Measurements from ENCODE around the gene TAF5L.

Gene TAF5L

DNA sequence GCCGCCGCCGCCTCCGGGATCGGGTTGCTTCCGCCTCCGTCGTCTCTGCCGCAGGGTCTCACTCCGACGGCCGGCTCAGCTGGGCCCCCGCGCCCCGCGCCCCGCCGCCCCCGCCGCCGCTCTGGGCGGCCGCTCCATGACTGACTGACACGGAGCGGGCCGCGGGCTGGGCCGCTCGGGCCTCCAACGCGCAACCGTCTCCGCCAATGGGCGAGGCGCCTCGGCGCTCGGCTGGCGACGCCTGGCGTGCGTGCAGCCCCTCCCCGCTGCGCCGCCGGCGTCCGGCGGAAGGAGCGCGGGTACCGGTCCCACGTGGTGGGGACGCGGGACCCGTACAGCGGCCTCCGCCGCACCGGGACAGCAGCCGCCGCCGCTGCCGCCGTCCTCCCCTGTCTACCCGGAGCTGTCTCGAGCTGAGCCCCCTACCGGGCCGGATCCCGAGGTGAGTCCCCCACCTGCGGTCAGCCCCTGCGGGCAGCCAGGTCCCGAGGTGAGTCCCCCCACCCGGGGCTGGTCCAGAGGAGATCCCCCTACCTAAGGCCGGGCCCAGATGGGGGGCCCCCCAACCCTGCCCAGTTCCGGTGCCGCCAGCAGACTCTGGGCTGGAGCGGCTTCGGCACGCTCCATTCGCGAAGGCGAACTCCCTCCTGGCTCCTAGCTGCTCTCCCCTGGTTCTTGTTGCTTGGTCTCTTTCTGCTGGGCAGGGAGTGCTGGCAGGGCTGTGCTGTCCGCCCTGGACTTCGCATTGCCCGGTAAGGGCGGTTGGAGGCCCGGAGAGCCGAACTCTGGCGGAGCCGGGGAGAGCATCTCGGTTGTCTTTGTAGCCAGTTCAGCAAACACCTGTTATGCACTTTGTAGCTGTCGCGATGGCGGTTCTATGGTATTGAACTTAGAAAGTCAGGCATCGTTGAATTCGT, at the start of gene TAF5L, which contains the start of gene URB2:
TSS of gene TAF5L (minus strand) at position 208 of the 917 bp plus-strand sequence. CDS start 11,640 bp downstream, outside the sequence.
TSS of gene URB2 (plus strand) at position 333 of the 917 bp plus-strand sequence. CDS start 1,387 bp downstream, outside the sequence.
- peak; percentile 48 to 76 (median 65) for DNase-seq (ENCODE audit: low read depth in 3 of 3, low spot score in 1 of 3)

DNA sequence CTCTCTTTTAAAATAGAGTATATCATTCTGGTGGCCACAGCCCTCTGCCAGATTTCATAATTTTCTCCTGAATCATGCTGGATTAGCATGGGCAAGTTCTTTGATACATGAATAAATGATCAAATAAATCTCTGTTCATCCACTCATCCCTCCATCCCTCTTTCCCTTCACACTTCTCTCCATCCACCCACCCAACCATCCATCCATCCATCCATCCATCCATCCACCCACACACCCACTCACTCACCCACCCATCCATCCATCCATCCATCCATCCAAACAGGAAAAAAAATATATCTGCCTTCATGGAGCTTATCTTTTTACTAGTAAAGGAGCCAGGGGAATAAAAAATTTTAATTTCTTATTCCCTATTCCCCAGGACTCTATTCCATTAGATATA, 49.5 kb upstream of the TAF5L start:
- no peak for DNase-seq (ENCODE audit: low read depth in 3 of 3, low spot score in 1 of 3)

GRCh38 chr1:229674042-229674441, 48.1 kb upstream of the TAF5L start:
- no peak for DNase-seq (ENCODE audit: low read depth in 3 of 3, low spot score in 1 of 3)

- no peak for DNase-seq (ENCODE audit: low read depth in 3 of 3, low spot score in 1 of 3)
Observed at GRCh38 chr1:229672246-229672645, 46.3 kb upstream of the TAF5L start.

DNA sequence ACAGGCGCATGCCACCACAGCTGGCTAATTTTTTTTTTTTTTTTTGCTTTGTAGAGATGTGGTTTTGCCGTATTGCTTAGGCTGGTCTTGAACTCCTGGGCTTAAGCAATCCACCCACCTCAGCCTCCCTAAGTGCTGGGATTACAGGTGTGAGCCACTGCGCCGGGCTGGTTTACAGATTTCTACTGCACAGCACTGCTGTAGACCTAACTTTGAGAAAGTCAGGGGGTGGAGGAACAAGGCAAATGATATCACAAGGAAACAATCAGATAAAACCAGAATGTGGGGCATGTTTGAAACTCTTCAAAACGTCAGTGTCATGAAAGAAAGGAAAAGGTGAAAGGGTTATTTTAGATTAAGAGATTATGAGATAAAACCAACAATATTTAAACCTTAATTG, 45.4 kb upstream of the TAF5L start:
- DNase-seq (ENCODE audit: low read depth in 3 of 3, low spot score in 1 of 3): no peak

DNA sequence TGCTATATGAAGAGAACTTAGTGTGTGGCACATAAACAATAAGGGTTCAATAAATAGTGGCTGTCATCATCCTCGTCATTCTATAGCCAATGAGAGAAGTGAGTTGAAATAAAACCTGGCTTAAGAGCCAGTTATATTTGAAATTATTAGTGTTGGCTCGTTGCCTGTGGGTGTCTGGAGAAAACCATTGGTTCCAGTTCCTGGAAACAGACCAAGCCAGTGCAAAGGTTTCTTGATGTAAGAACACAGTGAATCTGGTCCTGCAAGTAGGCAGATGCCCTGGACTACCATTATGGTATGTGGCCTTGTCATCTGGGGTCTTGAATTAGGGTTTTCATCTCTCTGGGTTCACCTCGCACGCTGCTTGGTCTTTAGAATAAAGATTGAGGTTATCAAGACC, 43.4 kb upstream of the TAF5L start:
- no peak for DNase-seq (ENCODE audit: low read depth in 3 of 3, low spot score in 1 of 3)

DNA sequence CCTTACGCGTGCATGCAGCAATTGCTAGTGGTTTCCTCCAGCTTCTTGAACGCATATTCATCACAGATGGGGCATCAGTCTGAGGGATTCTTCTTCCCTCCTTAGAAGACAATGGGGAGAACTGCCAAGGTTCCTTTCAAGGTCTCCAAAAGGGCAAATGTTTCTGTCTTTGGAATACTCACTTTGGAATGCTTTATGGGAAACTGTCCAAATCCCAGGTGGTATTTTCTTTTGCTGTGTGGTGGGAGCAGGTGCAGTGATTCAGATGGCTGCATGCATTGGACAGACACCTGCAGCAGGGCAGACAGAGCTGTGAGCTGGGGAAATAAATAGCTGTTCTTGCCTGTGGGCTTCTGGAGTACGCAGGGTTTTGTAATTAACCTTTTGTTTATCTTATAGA, 40.7 kb upstream of the TAF5L start:
- no peak for DNase-seq (ENCODE audit: low read depth in 3 of 3, low spot score in 1 of 3)

DNA sequence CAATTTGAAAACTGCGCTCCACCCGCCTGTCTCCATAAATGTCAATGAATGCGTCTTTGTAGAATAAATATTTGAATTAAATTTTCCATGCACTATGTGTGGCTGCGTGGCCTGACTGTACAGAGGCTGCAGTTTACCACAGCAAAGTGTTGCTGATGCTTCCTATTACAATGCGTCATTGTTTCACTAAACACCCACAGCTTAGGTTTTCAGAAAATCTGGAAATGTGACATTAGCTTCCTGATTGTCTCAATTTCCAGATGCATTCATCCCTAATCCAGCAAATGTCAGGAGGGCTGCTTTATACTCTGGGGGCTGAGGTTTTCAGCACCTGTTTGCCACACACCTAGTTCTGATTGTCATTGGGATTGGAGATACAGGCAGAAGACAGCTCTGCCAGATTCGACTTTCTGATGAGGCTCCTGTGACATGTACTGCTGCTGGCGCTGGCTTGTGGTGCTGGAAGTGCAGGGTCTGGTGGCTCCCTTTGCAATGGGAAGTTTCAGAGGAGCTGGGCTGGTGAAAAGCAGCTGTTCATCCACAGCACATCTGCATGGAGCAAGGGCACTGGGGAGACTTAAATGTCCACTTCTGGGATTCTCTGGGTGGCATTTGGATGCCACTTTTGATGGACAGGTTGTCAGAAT, 40.1 kb upstream of the TAF5L start:
- DNase-seq (ENCODE audit: low read depth in 3 of 3, low spot score in 1 of 3): no peak

DNA sequence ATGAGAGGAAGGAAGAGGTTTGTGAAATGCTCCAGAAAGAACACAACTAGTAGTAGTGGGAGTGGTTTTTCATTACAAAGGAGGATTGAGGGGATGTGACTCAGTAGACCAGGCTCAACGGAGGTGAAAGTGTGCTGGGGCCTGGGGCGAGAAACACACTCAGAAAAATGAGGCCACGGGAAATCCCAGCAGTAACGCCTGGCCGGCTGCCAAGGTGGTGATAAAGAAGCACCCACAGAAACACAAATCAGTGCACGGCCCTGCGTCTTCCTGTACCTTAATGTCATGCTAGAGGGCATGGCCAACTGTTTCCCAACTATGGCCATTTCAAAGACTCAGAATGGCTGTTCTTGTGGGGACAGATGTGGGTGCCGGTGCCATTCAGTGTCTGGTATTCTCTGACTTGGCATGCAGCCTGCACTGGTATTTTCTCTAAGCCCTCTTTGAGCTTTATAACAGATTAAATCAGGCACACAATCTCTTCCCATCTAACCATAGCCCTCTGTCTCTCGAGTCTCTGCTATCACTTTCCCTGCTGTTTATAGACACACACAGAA, 38.3 kb upstream of the TAF5L start:
- peak; percentile 47 to 76 (median 62) for DNase-seq (ENCODE audit: low read depth in 3 of 3, low spot score in 1 of 3)

DNA sequence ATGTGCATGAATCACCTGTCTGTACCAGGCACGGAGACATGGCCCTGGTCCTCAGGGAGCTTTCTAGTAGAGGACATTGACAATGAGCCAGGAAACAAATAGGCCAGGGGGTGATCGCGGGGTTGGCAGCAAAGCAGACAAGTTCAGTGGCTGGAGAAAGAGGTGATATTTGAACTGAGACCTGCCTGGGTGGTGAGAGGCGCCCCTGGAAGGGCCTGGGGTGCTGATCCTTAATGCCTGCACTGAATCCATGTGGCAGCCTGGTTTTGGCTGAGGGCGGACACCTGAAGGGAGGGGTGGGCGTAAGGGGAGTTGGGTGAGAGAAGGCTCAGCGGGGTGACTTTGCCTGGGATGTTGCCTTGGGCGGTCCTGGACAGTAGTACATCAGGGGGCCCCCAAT, 36.0 kb upstream of the TAF5L start:
- DNase-seq (ENCODE audit: low read depth in 3 of 3, low spot score in 1 of 3): no peak

GRCh38 chr1:229661022-229661877, 35.3 kb upstream of the TAF5L start:
- peak; percentile 18 to 62 (median 40) for DNase-seq (ENCODE audit: low read depth in 3 of 3, low spot score in 1 of 3)

GRCh38 chr1:229657993-229658755, 32.3 kb upstream of the TAF5L start:
- no peak for DNase-seq (ENCODE audit: low read depth in 3 of 3, low spot score in 1 of 3)

DNA sequence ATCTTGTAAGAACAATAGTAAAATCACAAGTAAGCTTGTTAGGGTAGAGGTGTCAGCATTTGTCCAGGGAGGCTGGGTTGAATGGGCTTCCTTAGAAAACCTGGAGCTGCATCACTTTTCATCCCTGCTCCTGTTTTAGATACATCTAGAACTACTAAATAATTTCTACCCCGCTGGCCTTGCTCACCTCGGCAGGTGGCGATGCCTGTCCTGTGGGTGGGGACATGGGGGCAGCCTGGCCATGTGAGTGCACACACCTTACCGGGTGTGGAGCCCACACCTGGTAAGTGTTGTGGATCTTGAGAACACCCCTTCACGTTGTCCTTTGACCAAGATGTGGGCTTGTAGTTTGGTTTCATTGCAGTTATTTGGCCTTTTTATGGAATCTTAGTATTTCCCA, 29.9 kb upstream of the TAF5L start:
- no peak for DNase-seq (ENCODE audit: low read depth in 3 of 3, low spot score in 1 of 3)

- no peak for DNase-seq (ENCODE audit: low read depth in 3 of 3, low spot score in 1 of 3)
Observed at GRCh38 chr1:229653420-229653819, 27.5 kb upstream of the TAF5L start.

GRCh38 chr1:229651546-229651945, 25.6 kb upstream of the TAF5L start:
- no peak for DNase-seq (ENCODE audit: low read depth in 3 of 3, low spot score in 1 of 3)

- DNase-seq (ENCODE audit: low read depth in 3 of 3, low spot score in 1 of 3): no peak
Observed at GRCh38 chr1:229650045-229650444, 24.1 kb upstream of the TAF5L start.

DNA sequence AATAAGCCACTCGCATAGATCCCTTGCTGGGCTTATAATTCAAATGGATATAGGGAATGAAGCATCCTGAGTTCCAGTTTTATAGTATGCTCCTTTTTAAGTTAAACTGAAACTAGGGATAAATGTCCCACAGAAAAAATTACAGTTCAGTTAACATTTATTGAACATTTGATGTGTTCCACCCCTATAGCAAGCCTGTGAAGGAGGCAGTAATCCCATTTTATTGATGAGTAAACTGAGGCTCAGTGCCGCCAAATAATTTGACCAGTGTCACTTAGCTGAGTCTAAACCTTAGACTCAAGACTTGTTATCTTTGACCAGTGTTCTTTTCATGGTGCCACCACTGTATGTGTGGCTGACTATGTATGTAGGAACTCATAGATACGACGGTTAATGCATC, 22.5 kb upstream of the TAF5L start:
- DNase-seq (ENCODE audit: low read depth in 3 of 3, low spot score in 1 of 3): no peak

DNA sequence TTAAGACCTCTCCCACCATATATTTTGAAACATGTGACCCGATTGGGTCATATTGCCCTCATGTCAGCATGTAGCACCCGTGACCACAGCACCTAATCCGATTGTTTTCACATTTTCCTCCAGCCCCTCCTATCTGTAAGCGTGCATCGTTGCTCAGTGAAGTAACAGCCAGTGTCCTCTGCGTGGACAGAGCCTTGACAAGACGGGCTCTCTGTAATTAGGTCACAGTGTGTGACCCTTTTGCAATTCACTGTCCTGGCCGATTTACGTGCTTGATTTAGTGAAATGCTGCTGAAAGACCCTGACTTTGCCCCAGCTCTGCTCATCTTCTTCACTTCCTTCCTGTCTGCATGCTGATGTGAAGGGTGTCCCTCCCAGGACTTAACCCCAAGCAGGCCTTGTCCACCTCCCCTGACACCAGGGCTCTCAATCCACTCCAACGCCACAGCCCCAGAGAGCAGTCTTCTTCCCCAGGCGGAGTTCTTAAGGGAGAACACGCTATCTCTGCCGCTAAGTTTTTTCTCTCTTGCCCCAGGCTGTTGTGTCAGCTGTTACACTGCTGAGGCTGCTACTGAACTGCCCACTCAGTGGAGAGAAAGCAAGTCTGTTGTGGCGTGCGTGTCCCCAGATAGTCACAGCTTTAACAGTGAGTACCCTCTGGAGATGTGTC, 19.5 kb upstream of the TAF5L start:
- DNase-seq (ENCODE audit: low read depth in 3 of 3, low spot score in 1 of 3): no peak

DNA sequence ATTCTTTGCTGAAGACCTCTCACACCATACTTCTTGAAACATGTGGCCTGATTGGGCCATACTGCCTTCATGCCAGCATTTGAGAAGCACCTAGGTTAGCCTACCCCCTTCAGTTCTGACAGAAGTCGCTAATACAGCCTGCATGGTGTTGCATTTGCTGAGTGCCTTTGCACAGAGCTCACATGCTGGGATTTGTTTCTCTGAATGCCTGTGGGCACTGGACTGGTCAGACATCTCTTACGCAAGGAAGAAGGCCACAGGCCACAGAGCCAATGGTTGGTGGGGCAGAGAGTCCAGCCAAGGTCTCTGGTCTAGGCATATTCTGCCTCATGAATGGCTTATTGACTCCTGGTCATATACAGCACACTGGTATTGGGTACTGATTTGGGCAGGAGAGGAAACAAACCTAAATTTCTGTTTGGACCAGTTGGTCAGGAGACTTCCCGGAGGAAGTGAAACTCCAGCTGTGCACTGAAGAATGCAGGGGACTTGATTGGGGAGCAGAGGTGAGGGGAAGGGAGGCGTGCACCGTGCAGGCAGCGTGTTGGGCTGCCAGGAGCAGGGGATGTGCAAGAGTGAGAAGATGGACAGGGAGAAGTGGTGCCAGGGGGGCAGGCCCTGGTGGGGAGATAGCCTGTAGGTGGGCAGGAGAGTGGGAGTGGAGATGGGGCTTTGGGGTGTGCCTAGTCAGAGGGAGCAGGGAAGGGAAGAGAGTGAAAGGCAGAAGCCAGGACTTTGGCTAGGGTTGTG, 18.2 kb upstream of the TAF5L start:
- DNase-seq (ENCODE audit: low read depth in 3 of 3, low spot score in 1 of 3): no peak
